ENCODE data around the gene BASP1.

DNA sequence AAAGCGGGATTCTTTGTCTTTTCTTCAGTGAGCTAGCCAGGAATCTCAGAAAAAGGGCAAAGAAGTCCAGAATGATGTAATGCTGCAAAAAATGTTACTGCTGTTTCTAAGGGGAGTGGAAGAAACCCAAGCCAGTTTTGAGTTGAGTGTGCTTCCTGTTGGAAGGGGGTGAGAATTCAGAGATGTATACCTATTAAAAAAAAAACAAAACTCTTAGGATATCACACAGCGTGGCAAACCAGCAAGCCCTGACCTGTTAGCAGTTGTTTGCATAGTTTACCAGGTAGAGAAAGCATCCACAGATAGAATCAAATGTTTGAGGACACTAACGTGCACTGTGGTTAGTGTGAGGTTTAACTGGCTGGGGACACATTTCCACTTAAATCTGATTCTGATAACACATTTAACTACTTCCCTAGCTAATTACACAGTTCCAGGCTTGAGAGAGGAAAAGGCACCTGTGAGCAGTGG, 11.4 kb downstream of the BASP1 start:
- TF ChIP-seq, protein P1, sequence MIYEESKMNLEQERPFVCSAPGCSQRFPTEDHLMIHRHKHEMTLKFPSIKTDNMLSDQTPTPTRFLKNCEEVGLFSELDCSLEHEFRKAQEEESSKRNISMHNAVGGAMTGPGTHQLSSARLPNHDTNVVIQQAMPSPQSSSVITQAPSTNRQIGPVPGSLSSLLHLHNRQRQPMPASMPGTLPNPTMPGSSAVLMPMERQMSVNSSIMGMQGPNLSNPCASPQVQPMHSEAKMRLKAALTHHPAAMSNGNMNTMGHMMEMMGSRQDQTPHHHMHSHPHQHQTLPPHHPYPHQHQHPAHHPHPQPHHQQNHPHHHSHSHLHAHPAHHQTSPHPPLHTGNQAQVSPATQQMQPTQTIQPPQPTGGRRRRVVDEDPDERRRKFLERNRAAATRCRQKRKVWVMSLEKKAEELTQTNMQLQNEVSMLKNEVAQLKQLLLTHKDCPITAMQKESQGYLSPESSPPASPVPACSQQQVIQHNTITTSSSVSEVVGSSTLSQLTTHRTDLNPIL (CRISPR knock-in tag; IDR thresholded peaks at IDR 0.05; ENCODE audit: low read depth): no peak
- TF ChIP-seq ZFP30 (CRISPR knock-in tag; IDR thresholded peaks at IDR 0.05): no peak
- no peak for TF ChIP-seq GLIS3 (CRISPR knock-in tag; IDR thresholded peaks at IDR 0.05)
- no peak for TF ChIP-seq TOX (CRISPR knock-in tag; IDR thresholded peaks at IDR 0.05; ENCODE audit: borderline replicate concordance)
- TF ChIP-seq BACH2 (CRISPR knock-in tag; IDR thresholded peaks at IDR 0.05; ENCODE audit: borderline replicate concordance): no peak
- TF ChIP-seq ARNTL (CRISPR knock-in tag; IDR thresholded peaks at IDR 0.05; ENCODE audit: borderline replicate concordance, low read depth): no peak
- no peak for TF ChIP-seq ZC3H10 (CRISPR knock-in tag; IDR thresholded peaks at IDR 0.05)
- TF ChIP-seq, protein P2, sequence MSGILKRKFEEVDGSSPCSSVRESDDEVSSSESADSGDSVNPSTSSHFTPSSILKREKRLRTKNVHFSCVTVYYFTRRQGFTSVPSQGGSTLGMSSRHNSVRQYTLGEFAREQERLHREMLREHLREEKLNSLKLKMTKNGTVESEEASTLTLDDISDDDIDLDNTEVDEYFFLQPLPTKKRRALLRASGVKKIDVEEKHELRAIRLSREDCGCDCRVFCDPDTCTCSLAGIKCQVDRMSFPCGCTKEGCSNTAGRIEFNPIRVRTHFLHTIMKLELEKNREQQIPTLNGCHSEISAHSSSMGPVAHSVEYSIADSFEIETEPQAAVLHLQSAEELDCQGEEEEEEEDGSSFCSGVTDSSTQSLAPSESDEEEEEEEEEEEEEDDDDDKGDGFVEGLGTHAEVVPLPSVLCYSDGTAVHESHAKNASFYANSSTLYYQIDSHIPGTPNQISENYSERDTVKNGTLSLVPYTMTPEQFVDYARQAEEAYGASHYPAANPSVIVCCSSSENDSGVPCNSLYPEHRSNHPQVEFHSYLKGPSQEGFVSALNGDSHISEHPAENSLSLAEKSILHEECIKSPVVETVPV (CRISPR knock-in tag; IDR thresholded peaks at IDR 0.05): no peak
- no peak for TF ChIP-seq RARB (CRISPR knock-in tag; IDR thresholded peaks at IDR 0.05)
- no peak for TF ChIP-seq ZFP3 (CRISPR knock-in tag; IDR thresholded peaks at IDR 0.05)
- no peak for TF ChIP-seq CSDC2 (CRISPR knock-in tag; IDR thresholded peaks at IDR 0.05)
- TF ChIP-seq ESRRG (CRISPR knock-in tag; IDR thresholded peaks at IDR 0.05): no peak
- TF ChIP-seq ISL1 (CRISPR knock-in tag; IDR thresholded peaks at IDR 0.05): no peak
